ENCODE measurements around the gene DLGAP3.

Gene DLGAP3

GRCh38 chr1:34928066-34928696, 1.3 kb downstream of the DLGAP3 start:
- no peak for DNase-seq

GRCh38 chr1:34927316-34927715, 2.1 kb downstream of the DLGAP3 start:
- no peak for DNase-seq

GRCh38 chr1:34926894-34927293, 2.6 kb downstream of the DLGAP3 start:
- DNase-seq, result no peak

- DNase-seq, result no peak
These were observed 3.3 kb downstream of the DLGAP3 start for GRCh38 chr1:34926156-34926555.

- no peak for DNase-seq
These were observed 3.7 kb downstream of the DLGAP3 start for GRCh38 chr1:34925730-34926129.

- peak; percentile 75 for DNase-seq
These were observed 4.5 kb downstream of the DLGAP3 start for GRCh38 chr1:34924759-34925555.

GRCh38 chr1:34923490-34923889, 6.0 kb downstream of the DLGAP3 start:
- no peak for DNase-seq

GRCh38 chr1:34918977-34919561, 10.4 kb downstream of the DLGAP3 start:
- no peak for DNase-seq

GRCh38 chr1:34918386-34918976, 11.0 kb downstream of the DLGAP3 start:
- no peak for DNase-seq

GRCh38 chr1:34917017-34917416, 12.4 kb downstream of the DLGAP3 start:
- no peak for DNase-seq

GRCh38 chr1:34916104-34916503, 13.3 kb downstream of the DLGAP3 start:
- no peak for DNase-seq

GRCh38 chr1:34915521-34915920, 13.9 kb downstream of the DLGAP3 start:
- no peak for DNase-seq

- no peak for DNase-seq
These were observed 14.5 kb downstream of the DLGAP3 start for GRCh38 chr1:34914958-34915357.

- DNase-seq, result no peak
These were observed 18.0 kb downstream of the DLGAP3 start for GRCh38 chr1:34911465-34911864.

- no peak for DNase-seq
These were observed 19.0 kb downstream of the DLGAP3 start for GRCh38 chr1:34910425-34910824.

GRCh38 chr1:34908369-34908768, 21.1 kb downstream of the DLGAP3 start:
- DNase-seq, result no peak

- no peak for DNase-seq
These were observed 21.9 kb downstream of the DLGAP3 start for GRCh38 chr1:34907487-34908090.

GRCh38 chr1:34906756-34907155, 22.7 kb downstream of the DLGAP3 start:
- no peak for DNase-seq

- DNase-seq, result no peak
These were observed 23.2 kb downstream of the DLGAP3 start for GRCh38 chr1:34906222-34906621.

- DNase-seq, result no peak
These were observed 24.4 kb downstream of the DLGAP3 start for GRCh38 chr1:34905098-34905459.

- DNase-seq, result no peak
These were observed 25.0 kb downstream of the DLGAP3 start for GRCh38 chr1:34904236-34905097.

- no peak for DNase-seq
These were observed 27.5 kb downstream of the DLGAP3 start for GRCh38 chr1:34901919-34902318.

Data from activated effector memory CD4-positive, alpha-beta T cell treated with anti-CD3 and anti-CD28 coated beads, Interleukin-2, amount 50 U/mL, for 16 hours (primary cell).